Endothelial cell (in vitro differentiated cells): Measurements from ENCODE around the gene MAN1A1. TPM values are rescaled to one million over a fixed set of nuclear protein-coding genes. Genes with fewer than 3 reads are reported as not detected.

Experiments
- DNase-seq: peaks from one replicate; pipeline ENCODE4 v3.0.0; 2021; ENCODE audit warnings: low spot score
- H3K27ac Mint-ChIP-seq: one replicate; pipeline ENCODE4 v1.8.0; 2021; ENCODE audit warnings: mixed read lengths, inconsistent platforms; ENCODE audit not compliant: unreplicated experiment
- H3K27me3 Mint-ChIP-seq: one replicate; pipeline ENCODE4 v1.8.0; 2021; ENCODE audit warnings: mild to moderate bottlenecking, moderate library complexity, mixed read lengths, inconsistent platforms; ENCODE audit not compliant: unreplicated experiment
- H3K36me3 Mint-ChIP-seq: one replicate; pipeline ENCODE4 v1.8.0; 2021; ENCODE audit warnings: mild to moderate bottlenecking, low read depth, mixed read lengths, inconsistent platforms; ENCODE audit not compliant: unreplicated experiment
- H3K4me1 Mint-ChIP-seq: one replicate; pipeline ENCODE4 v1.8.0; 2021; ENCODE audit warnings: mild to moderate bottlenecking, mixed read lengths, inconsistent platforms; ENCODE audit not compliant: unreplicated experiment
- H3K4me3 Mint-ChIP-seq: one replicate; pipeline ENCODE4 v1.8.0; 2021; ENCODE audit warnings: mild to moderate bottlenecking, mixed read lengths, inconsistent platforms; ENCODE audit not compliant: unreplicated experiment
- H3K9me3 Mint-ChIP-seq: one replicate; pipeline ENCODE4 v1.8.0; 2021; ENCODE audit warnings: mixed read lengths, inconsistent platforms; ENCODE audit not compliant: unreplicated experiment
- CTCF ChIP-seq: fragments of 200-600 bp; sonication (generic); IDR thresholded peaks from one replicate; pipeline ENCODE4 v1.5.0; 2021; ENCODE audit warnings: antibody characterized with exemption; ENCODE audit not compliant: unreplicated experiment
- total RNA-seq: library from RNA; stranded (reverse); fragmentation: NEBNext Ultra II Directional; extraction: Animal tissue kit (Norgen Biotek cat#: 25700); gene quantifications from one replicate; pipeline ENCODE4 v1.2.1, GENCODE V29; 2021; ENCODE audit not compliant: unreplicated experiment

MAN1A1 gene
- total RNA-seq, 1 donor from 2014 or later, result 34.4 TPM

GRCh38 chr6:119308048-119308570, 41.5 kb downstream of the MAN1A1 start:
- H3K4me1 Mint-ChIP-seq, result peaks cover 44% of the 10 kb centered on the region

GRCh38 chr6:119307056-119307455, 42.5 kb downstream of the MAN1A1 start:
- Mint-ChIP-seq H3K27ac (no peak overlapping the region), H3K4me1 (peaks cover 38% of the 10 kb centered on the region), H3K9me3 (no peaks in the 10 kb centered on the region)

More at GRCh38 chr6:119308048-119308570, 41.5 kb downstream of the MAN1A1 start:
- no peak overlapping the region for H3K27ac Mint-ChIP-seq
- H3K36me3 Mint-ChIP-seq, result peaks cover 4% of the 10 kb centered on the region
- no peak for DNase-seq
- TF ChIP-seq CTCF, result no peak
- no peaks in the 10 kb centered on the region for H3K9me3 Mint-ChIP-seq
- no peak overlapping the region for H3K4me3 Mint-ChIP-seq
- H3K27me3 Mint-ChIP-seq, result peaks cover 3% of the 10 kb centered on the region

GRCh38 chr6:119306396-119306968, 43.1 kb downstream of the MAN1A1 start:
- no peak for TF ChIP-seq CTCF
- no peak for DNase-seq
- Mint-ChIP-seq H3K4me3 (no peak overlapping the region), H3K27ac (no peak overlapping the region), H3K36me3 (peaks cover 4% of the 10 kb centered on the region), H3K4me1 (peaks cover 34% of the 10 kb centered on the region), H3K27me3 (peaks cover 3% of the 10 kb centered on the region), H3K9me3 (no peaks in the 10 kb centered on the region)

More at GRCh38 chr6:119307056-119307455, 42.5 kb downstream of the MAN1A1 start:
- Mint-ChIP-seq H3K4me3 (no peak overlapping the region), H3K36me3 (peaks cover 4% of the 10 kb centered on the region), H3K27me3 (peaks cover 3% of the 10 kb centered on the region)
- no peak for DNase-seq
- no peak for TF ChIP-seq CTCF

- H3K4me1 Mint-ChIP-seq, result peaks cover 11% of the 10 kb centered on the region
- peaks cover 4% of the 10 kb centered on the region for H3K36me3 Mint-ChIP-seq
- peaks cover 3% of the 10 kb centered on the region for H3K27me3 Mint-ChIP-seq
- no peaks in the 10 kb centered on the region for H3K9me3 Mint-ChIP-seq
- no peak overlapping the region for H3K4me3 Mint-ChIP-seq
- no peak for DNase-seq
- peak overlapping the region; percentile 6 for H3K27ac Mint-ChIP-seq
- TF ChIP-seq CTCF, result no peak
Measured at GRCh38 chr6:119303164-119303887, 46.2 kb downstream of the MAN1A1 start.

- peaks cover 4% of the 10 kb centered on the region for H3K36me3 Mint-ChIP-seq
Measured at GRCh38 chr6:119301429-119301828, 48.1 kb downstream of the MAN1A1 start.

More at GRCh38 chr6:119301429-119301828, 48.1 kb downstream of the MAN1A1 start:
- H3K9me3 Mint-ChIP-seq, result no peaks in the 10 kb centered on the region
- peaks cover 11% of the 10 kb centered on the region for H3K4me1 Mint-ChIP-seq
- H3K4me3 Mint-ChIP-seq, result no peak overlapping the region
- peaks cover 3% of the 10 kb centered on the region for H3K27me3 Mint-ChIP-seq
- H3K27ac Mint-ChIP-seq, result no peak overlapping the region
- DNase-seq, result no peak
- TF ChIP-seq CTCF, result no peak
